Ramos (cell line): ENCODE data around the gene AMZ1.

ENCODE experiments used
- in situ Hi-C: fragments of 300-500 bp; cut with MboI; formaldehyde crosslinking; loops from one replicate; pipeline ENCODE4 v1.14.3; 2022; ENCODE audit warnings: low sequenced_read_pairs; ENCODE audit not compliant: unreplicated experiment

The AMZ1 gene

GRCh38 chr7:2650451-2650850 lies 37.6 kb upstream of the AMZ1 start:
- in situ Hi-C loops: no loop called here

GRCh38 chr7:2651336-2651735 lies 36.7 kb upstream of the AMZ1 start:
- in situ Hi-C loops: no loop called here

GRCh38 chr7:2651847-2652735 lies 35.9 kb upstream of the AMZ1 start:
- in situ Hi-C loops: no loop called here

GRCh38 chr7:2652736-2653060 lies 35.3 kb upstream of the AMZ1 start:
- in situ Hi-C loops: no loop called here

- in situ Hi-C loops: no loop called here
Observed at GRCh38 chr7:2654059-2654458, 33.9 kb upstream of the AMZ1 start.

- in situ Hi-C loops: no loop called here
Observed at GRCh38 chr7:2655870-2656614, 32.0 kb upstream of the AMZ1 start.

- in situ Hi-C loops: no loop called here
Observed at GRCh38 chr7:2657208-2657607, 30.8 kb upstream of the AMZ1 start.

GRCh38 chr7:2657920-2658671 lies 29.9 kb upstream of the AMZ1 start:
- in situ Hi-C loops: no loop called here

GRCh38 chr7:2658941-2659340 lies 29.1 kb upstream of the AMZ1 start:
- in situ Hi-C loops: no loop called here

GRCh38 chr7:2659556-2660358 lies 28.2 kb upstream of the AMZ1 start:
- in situ Hi-C loops: no loop called here

GRCh38 chr7:2660359-2661095 lies 27.5 kb upstream of the AMZ1 start:
- in situ Hi-C loops: no loop called here

GRCh38 chr7:2661096-2661449 lies 26.9 kb upstream of the AMZ1 start:
- in situ Hi-C loops: no loop called here

- in situ Hi-C loops: no loop called here
Observed at GRCh38 chr7:2661602-2662272, 26.3 kb upstream of the AMZ1 start.

- in situ Hi-C loops: no loop called here
Observed at GRCh38 chr7:2662273-2663120, 25.5 kb upstream of the AMZ1 start.

GRCh38 chr7:2663121-2663886 lies 24.7 kb upstream of the AMZ1 start:
- in situ Hi-C loops: no loop called here

GRCh38 chr7:2663960-2664359 lies 24.0 kb upstream of the AMZ1 start:
- in situ Hi-C loops: no loop called here

- in situ Hi-C loops: no loop called here
Observed at GRCh38 chr7:2665359-2665791, 22.6 kb upstream of the AMZ1 start.
